Ascending aorta (tissue), 2 donors: ENCODE data around the gene LY6G6F. TPM values are rescaled to one million over a fixed set of nuclear protein-coding genes. Genes with fewer than 3 reads are reported as not detected.

ENCODE experiments used
- DNase-seq, 2 donors: peaks; one replicate each; pipeline ENCODE4 v3.0.0-alpha.2; 2019; ENCODE audit warnings: low spot score in 2 of 2
- H3K27ac ChIP-seq, 2 donors: fragments of 200-600 bp; sonication (generic); one replicate each; pipeline ENCODE4 v1.5.1; 2016 to 2017; ENCODE audit warnings: mild to moderate bottlenecking in 1 of 2
- H3K27me3 ChIP-seq: fragments of 200-600 bp; sonication (generic); one replicate; pipeline ENCODE4 v1.5.1; 2017
- H3K36me3 ChIP-seq, 2 donors: fragments of 200-600 bp; sonication (generic); one replicate each; pipeline ENCODE4 v1.5.1; 2016
- H3K4me1 ChIP-seq, 2 donors: fragments of 200-600 bp; sonication (generic); one replicate each; pipeline ENCODE4 v1.5.1; 2016 to 2017; ENCODE audit warnings: mild to moderate bottlenecking in 1 of 2
- H3K4me3 ChIP-seq, 2 donors: fragments of 200-600 bp; sonication (generic); one replicate each; pipeline ENCODE4 v1.5.1; 2016 to 2017; ENCODE audit warnings: mild to moderate bottlenecking in 1 of 2
- H3K9me3 ChIP-seq, 2 donors: fragments of 200-600 bp; sonication (generic); one replicate each; pipeline ENCODE4 v1.5.1; 2016
- intact Hi-C: fragments of 100-400 bp; cut with DNase I; formaldehyde crosslinking; loops from one replicate; pipeline ENCODE4 v1.15.1; 2023
- total RNA-seq: library from RNA; depleted of rRNA; stranded (reverse); fragments of >200 nt; gene quantifications from one replicate; pipeline ENCODE4 v1.1.0, GENCODE V29; 2016
- TF ChIP-seq, protein P1 (sequence below), 3 experiments: fragments of 200-600 bp in 2 of 3; fragments of 450-650 bp in 1 of 3; sonication (generic) in 2 of 3; IDR thresholded peaks; one replicate each; pipeline ENCODE4 v1.5.1; 2016 to 2019; ENCODE audit warnings: antibody characterized with exemption in 3 of 3, mild to moderate bottlenecking in 1 of 3, moderate library complexity in 1 of 3

The LY6G6F gene
- total RNA-seq, 1 donor from 2014 or later: not detected

DNA sequence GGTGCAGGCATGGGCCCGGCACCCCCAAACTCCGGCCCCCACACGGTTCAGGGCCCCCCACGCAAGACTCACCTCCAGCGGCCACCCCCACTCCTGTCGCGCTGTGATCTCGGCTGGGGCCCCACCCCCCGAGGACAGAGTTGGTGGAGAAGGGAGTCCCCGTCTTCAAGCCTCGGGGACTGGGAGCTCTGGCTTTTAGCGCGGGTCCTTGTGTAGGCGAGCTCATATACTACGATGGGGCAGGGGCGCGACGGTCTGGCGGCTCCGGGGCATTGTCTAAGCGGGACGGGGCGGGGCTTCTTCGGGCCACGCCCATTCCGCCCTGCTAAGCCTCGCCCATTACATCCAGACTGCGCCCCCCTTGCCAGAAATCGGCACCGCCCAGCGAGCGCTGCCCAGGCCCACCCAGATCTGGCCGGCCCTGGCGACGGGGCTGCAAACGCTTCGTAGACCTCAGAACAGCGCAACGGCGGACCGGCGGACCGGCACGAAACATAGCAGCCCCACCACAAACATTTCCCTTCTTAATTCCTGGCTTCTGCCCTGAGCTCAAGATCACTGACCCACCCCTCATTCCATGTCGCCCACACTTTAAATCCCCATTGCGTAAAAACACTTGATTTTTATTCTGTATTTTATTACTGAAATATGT is 23.4 kb downstream of the LY6G6F start:
- peak overlapping the region; percentile 95 to 99 for H3K27ac ChIP-seq
- no peaks in the 10 kb centered on the region for H3K27me3 ChIP-seq
- no peaks in the 10 kb centered on the region for H3K9me3 ChIP-seq
- TF ChIP-seq, protein P1, sequence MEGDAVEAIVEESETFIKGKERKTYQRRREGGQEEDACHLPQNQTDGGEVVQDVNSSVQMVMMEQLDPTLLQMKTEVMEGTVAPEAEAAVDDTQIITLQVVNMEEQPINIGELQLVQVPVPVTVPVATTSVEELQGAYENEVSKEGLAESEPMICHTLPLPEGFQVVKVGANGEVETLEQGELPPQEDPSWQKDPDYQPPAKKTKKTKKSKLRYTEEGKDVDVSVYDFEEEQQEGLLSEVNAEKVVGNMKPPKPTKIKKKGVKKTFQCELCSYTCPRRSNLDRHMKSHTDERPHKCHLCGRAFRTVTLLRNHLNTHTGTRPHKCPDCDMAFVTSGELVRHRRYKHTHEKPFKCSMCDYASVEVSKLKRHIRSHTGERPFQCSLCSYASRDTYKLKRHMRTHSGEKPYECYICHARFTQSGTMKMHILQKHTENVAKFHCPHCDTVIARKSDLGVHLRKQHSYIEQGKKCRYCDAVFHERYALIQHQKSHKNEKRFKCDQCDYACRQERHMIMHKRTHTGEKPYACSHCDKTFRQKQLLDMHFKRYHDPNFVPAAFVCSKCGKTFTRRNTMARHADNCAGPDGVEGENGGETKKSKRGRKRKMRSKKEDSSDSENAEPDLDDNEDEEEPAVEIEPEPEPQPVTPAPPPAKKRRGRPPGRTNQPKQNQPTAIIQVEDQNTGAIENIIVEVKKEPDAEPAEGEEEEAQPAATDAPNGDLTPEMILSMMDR (IDR thresholded peaks at IDR 0.05): peak in 1 of 3 experiments; percentile 15
- peak overlapping the region; percentile 69 to 96 for H3K4me3 ChIP-seq
- H3K4me1 ChIP-seq: peaks cover 22 to 32% of the 10 kb centered on the region in 2 donors
- peak; percentile 65 to 94 for DNase-seq
- H3K36me3 ChIP-seq: peaks cover 52 to 58% of the 10 kb centered on the region in 2 donors
- intact Hi-C loops: loop anchor here (1.0 to 10.0 kb wide), 8 partner anchors 9 to 425 kb away; partner anchors contain the start of genes ABHD16A, ATP6V1G2, CSNK2B and LY6G5C

DNA sequence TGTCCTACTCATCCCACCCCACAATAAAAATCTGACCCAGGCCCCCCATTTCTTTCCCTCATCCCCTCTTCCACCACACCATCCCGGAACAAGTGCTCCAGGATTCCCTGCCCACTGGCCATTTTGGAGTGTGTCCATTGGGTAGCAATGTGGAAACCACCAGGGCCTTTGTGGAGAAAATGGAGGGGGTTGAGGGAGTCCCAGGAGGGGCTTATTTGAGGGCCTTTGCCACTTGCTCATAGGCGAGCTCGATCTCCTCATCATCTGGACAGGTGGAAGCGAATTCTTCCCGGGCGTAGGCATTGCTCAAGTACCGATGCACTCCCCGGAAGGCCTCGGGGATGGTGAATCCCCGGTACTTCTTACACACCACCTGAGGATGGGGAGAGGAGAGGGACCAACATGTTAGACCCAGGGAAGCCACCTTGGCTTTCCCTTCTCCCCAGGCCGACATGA is 24.0 kb downstream of the LY6G6F start:
- Histone ChIP-seq H3K4me1 (peaks cover 22 to 32% of the 10 kb centered on the region in 2 donors), H3K27me3 (no peaks in the 10 kb centered on the region), H3K36me3 (peaks cover 52 to 58% of the 10 kb centered on the region in 2 donors), H3K9me3 (no peaks in the 10 kb centered on the region), H3K27ac (peak overlapping the region; percentile 95 to 99), H3K4me3 (peak overlapping the region; percentile 69 to 96)
- TF ChIP-seq, protein P1 (IDR thresholded peaks at IDR 0.05): no peak
- intact Hi-C loops: loop anchor here (5.0 to 10.0 kb wide), 2 partner anchors 183 to 424 kb away; partner anchors contain the start of genes ATP6V1G2, NFKBIL1, PPT2 and PRRT1
- DNase-seq: no peak

DNA sequence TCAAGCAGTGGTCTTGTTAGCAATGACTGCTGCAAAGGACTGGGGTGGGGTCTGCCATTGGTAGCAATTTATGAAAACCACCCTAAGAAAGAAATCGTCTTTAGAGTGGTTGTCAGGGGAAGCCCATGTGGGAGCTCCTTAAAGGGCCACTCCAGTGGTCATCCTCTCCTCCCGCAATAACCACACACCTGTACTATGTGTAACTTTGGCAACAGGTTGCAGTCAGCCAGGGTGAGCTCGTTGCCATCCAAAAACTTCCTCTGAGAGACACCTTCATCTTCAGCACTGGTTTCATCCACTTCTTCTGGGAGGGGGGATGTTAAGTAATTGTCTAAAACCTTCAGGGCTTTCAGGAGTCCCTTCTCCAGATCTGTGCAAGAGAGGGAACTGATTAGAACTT is 25.4 kb downstream of the LY6G6F start:
- TF ChIP-seq, protein P1 (IDR thresholded peaks at IDR 0.05): no peak
- H3K27me3 ChIP-seq: no peaks in the 10 kb centered on the region
- H3K4me1 ChIP-seq: peaks cover 26 to 36% of the 10 kb centered on the region in 2 donors
- no peak overlapping the region for H3K27ac ChIP-seq
- intact Hi-C loops: loop anchor here (5.0 to 10.0 kb wide), 2 partner anchors 185 to 423 kb away; partner anchors contain the start of genes ATP6V1G2, NFKBIL1, PPT2 and PRRT1
- H3K4me3 ChIP-seq: no peak overlapping the region
- H3K9me3 ChIP-seq: no peaks in the 10 kb centered on the region
- DNase-seq: no peak
- peaks cover 40 to 44% of the 10 kb centered on the region in 2 donors for H3K36me3 ChIP-seq

DNA sequence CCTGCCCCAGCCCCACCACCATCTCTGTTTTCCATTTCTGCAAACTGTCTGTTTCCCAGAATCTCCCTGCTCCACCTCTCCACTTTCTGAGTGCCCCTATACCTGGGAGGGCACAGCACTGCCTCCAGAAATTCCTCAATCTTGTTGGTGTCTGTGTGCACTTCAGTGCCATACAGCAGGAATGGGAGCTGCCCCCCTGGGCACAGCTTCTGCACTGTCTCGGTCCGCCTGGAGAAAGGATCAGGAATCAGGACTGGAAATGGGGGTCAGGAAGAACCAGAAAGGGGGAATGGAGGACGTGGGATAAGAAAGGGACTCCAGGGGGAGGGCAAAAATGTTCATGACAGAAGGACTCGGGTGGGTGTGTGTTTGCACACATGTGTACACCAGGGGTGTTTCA is 27.1 kb downstream of the LY6G6F start:
- DNase-seq: no peak
- Histone ChIP-seq H3K36me3 (peaks cover 33 to 37% of the 10 kb centered on the region in 2 donors), H3K9me3 (no peaks in the 10 kb centered on the region), H3K27ac (peak overlapping the region; percentile 91 to 94), H3K4me3 (peak overlapping the region; percentile 67 to 75), H3K4me1 (peaks cover 20 to 29% of the 10 kb centered on the region in 2 donors), H3K27me3 (no peaks in the 10 kb centered on the region)
- intact Hi-C loops: loop anchor here (2.0 to 10.0 kb wide), 3 partner anchors 93 to 421 kb away; partner anchors contain the start of genes ATP6V1G2, HSPA1B, NFKBIL1 and PPT2
- TF ChIP-seq, protein P1 (IDR thresholded peaks at IDR 0.05): no peak

DNA sequence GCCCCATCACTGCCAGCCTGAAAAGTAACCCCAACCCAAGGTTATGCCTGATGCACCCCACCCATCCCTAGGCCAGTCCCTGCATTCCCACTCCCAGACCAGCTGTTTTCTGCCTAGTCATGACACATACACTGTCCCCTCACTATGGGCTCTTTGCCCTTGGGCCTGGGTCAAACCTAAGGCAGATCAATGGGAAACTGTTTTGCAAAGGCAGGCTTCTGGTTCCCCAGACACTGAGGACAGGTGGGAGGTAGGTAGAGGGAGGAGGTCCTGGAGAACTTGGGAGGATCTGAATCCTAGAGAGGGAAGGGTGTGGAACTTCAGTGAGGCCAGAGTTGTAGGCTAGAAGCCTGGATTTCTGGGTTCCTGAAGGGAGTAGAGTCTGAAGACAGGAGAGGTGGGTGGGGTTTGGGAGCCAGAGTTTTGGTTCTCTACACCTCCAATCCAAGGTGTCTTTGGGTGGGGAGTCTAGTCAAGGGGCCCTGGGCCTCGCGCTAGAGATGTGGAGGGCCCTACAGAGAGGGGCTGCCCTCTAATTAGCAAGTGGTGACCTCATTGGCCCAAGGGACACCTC is 27.7 kb downstream of the LY6G6F start:
- Histone ChIP-seq H3K27ac (peak overlapping the region; percentile 91 to 94), H3K9me3 (no peaks in the 10 kb centered on the region), H3K4me3 (peak overlapping the region; percentile 67 to 75), H3K27me3 (no peaks in the 10 kb centered on the region), H3K36me3 (peaks cover 33 to 37% of the 10 kb centered on the region in 2 donors), H3K4me1 (peaks cover 18 to 31% of the 10 kb centered on the region in 2 donors)
- intact Hi-C loops: loop anchor here (2.0 to 10.0 kb wide), 3 partner anchors 92 to 420 kb away; partner anchors contain the start of genes ATP6V1G2, HSPA1B, NFKBIL1 and PPT2
- no peak for DNase-seq
- TF ChIP-seq, protein P1 (IDR thresholded peaks at IDR 0.05): no peak
